ENCODE results near the gene IMPG2.
"Not testable (repeated sequence)": the region's sequence is repeated elsewhere in the genome, so short reads cannot be mapped to it uniquely, and the experiment has no call there.

The IMPG2 gene

GRCh38 chr3:101320475-101320874, at the start of gene IMPG2:
IMPG2 (minus strand) TSS chr3:101320575; CDS start chr3:101320372, 203 bp downstream.
- no peak for DNase-seq

- no peak for DNase-seq
These were observed 42.0 kb upstream of the IMPG2 start for GRCh38 chr3:101362406-101362805.

- DNase-seq = no peak
These were observed 31.5 kb upstream of the IMPG2 start for GRCh38 chr3:101351829-101352228.

GRCh38 chr3:101340591-101340990, 20.2 kb upstream of the IMPG2 start:
- DNase-seq = no peak

GRCh38 chr3:101333883-101334282, 13.5 kb upstream of the IMPG2 start:
- DNase-seq = no peak

GRCh38 chr3:101329016-101329673, 8.8 kb upstream of the IMPG2 start:
- no peak for DNase-seq

GRCh38 chr3:101325393-101326134, 5.2 kb upstream of the IMPG2 start:
- no peak for DNase-seq

GRCh38 chr3:101319531-101319930, 844 bp downstream of the IMPG2 start:
- no peak for DNase-seq

GRCh38 chr3:101312545-101312944, 7.8 kb downstream of the IMPG2 start:
- DNase-seq = no peak

- no peak for DNase-seq
These were observed 8.7 kb downstream of the IMPG2 start for GRCh38 chr3:101311676-101312075.

- DNase-seq = no peak
These were observed 9.4 kb downstream of the IMPG2 start for GRCh38 chr3:101310978-101311375.

- not testable (repeated sequence) for DNase-seq
These were observed 12.1 kb downstream of the IMPG2 start for GRCh38 chr3:101308147-101308772.

GRCh38 chr3:101303836-101304235, 16.5 kb downstream of the IMPG2 start:
- DNase-seq = no peak

- DNase-seq = no peak
These were observed 17.2 kb downstream of the IMPG2 start for GRCh38 chr3:101303089-101303731.

- no peak for DNase-seq
These were observed 20.3 kb downstream of the IMPG2 start for GRCh38 chr3:101300073-101300472.

GRCh38 chr3:101292027-101292426, 28.3 kb downstream of the IMPG2 start:
- DNase-seq = no peak

GRCh38 chr3:101288294-101288693, 32.1 kb downstream of the IMPG2 start:
- DNase-seq = no peak

- no peak for DNase-seq
These were observed 35.6 kb downstream of the IMPG2 start for GRCh38 chr3:101284757-101285156.

GRCh38 chr3:101281521-101282030, 38.8 kb downstream of the IMPG2 start:
- DNase-seq = peak; percentile 52

- no peak for DNase-seq
These were observed 40.5 kb downstream of the IMPG2 start for GRCh38 chr3:101279765-101280385.

- DNase-seq = no peak
These were observed 41.2 kb downstream of the IMPG2 start for GRCh38 chr3:101279162-101279561.

GRCh38 chr3:101278727-101279126, 41.6 kb downstream of the IMPG2 start:
- no peak for DNase-seq

- DNase-seq = no peak
These were observed 46.8 kb downstream of the IMPG2 start for GRCh38 chr3:101273608-101274007.
